ENCODE data around the gene PABPN1L.

GRCh38 chr16:88843256-88843655 lies 23.2 kb downstream of the PABPN1L start:
- TF ChIP-seq CTCF (IDR thresholded peaks at IDR 0.05 in 2 of 3, conservative IDR thresholded peaks at IDR 0.05 in 1 of 3; ENCODE audit: insufficient read depth in 2 of 3, low read depth in 1 of 3, low read length in 3 of 3) (no peak), TSHZ1 (CRISPR knock-in tag; IDR thresholded peaks at IDR 0.05) (no peak), E2F3 (CRISPR knock-in tag; IDR thresholded peaks at IDR 0.05) (no peak), YBX1 (IDR thresholded peaks at IDR 0.05) (no peak), TARDBP (IDR thresholded peaks at IDR 0.05) (no peak), EP300 (IDR thresholded peaks at IDR 0.05; ENCODE audit: low read length) (no peak), POLR2AphosphoS5 (IDR thresholded peaks at IDR 0.05; ENCODE audit: control insufficient read depth, insufficient read depth, low read depth, low read length) (no peak)
- TF ChIP-seq, protein P1, sequence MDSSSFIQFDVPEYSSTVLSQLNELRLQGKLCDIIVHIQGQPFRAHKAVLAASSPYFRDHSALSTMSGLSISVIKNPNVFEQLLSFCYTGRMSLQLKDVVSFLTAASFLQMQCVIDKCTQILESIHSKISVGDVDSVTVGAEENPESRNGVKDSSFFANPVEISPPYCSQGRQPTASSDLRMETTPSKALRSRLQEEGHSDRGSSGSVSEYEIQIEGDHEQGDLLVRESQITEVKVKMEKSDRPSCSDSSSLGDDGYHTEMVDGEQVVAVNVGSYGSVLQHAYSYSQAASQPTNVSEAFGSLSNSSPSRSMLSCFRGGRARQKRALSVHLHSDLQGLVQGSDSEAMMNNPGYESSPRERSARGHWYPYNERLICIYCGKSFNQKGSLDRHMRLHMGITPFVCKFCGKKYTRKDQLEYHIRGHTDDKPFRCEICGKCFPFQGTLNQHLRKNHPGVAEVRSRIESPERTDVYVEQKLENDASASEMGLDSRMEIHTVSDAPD (CRISPR knock-in tag; IDR thresholded peaks at IDR 0.05): no peak

Measured in K562 (cell line).